ENCODE measurements around the gene TRIM43. TPM values are rescaled to one million over a fixed set of nuclear protein-coding genes. Genes with fewer than 3 reads are reported as not detected.
"Not testable (repeated sequence)": the region's sequence is repeated elsewhere in the genome, so short reads cannot be mapped to it uniquely, and the experiment has no call there.

Gene TRIM43
- total and polyA plus RNA-seq, 11 donors: not detected

DNA sequence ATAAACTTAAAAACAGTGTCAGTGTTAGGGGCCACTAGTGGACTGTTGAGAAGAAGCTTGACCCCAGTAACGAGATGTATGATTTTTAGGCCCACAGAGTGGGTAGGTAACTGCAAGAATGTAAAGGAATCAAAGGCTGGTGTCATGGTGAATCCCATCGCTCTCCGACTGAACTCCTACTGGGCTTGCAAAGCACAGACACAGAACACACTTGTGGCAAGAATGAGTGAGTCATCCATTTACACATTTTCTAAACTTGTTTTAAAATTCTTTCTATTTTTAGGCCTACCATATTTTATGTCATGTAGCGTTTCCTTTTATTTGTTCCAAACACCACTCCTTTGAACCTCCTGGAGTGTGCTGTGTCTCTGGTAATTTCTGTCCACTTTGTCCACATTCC, 51.1 kb downstream of the TRIM43 start:
- H3K36me3 ChIP-seq; DNase-seq; H3K4me3 ChIP-seq; H3K27me3 ChIP-seq; H3K27ac ChIP-seq; H3K4me1 ChIP-seq; H3K9me3 ChIP-seq; intact Hi-C loops (cut with DNase I): not testable (repeated sequence)
- WGBS, 4 donors: 83 to 93% (median 86%) methylated on average over 1 of the region's 4 CpGs; no CpG with 5 or more reads in 1 of the 4 donors
- peak in 1 of 4 donors; percentile 27 for ATAC-seq

DNA sequence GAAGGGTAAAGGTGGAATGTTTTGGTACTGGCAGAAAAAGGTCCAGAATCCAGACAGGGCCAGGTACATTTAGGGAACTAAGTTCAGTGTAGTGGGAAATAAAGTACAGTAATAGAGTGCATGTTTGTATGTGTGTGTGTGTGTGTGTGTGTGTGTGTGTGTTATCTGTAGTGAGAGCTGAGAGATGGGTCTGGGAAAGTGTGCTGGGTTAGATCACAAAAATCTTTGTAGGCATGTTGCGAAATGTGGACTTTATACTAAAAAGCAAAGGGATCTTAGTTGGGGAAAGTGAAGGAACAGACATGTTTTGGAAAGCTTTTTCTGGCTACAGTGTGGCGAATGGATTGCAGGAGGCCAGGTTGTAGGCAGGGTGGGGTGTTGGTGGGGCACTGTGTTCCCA, 53.5 kb downstream of the TRIM43 start:
- H3K27ac ChIP-seq; H3K4me1 ChIP-seq; H3K4me3 ChIP-seq; DNase-seq; intact Hi-C loops (cut with DNase I); H3K9me3 ChIP-seq; ATAC-seq; H3K27me3 ChIP-seq; H3K36me3 ChIP-seq: not testable (repeated sequence)
- WGBS, 4 donors: no CpG with 5 or more reads among the region's 2 CpGs

DNA sequence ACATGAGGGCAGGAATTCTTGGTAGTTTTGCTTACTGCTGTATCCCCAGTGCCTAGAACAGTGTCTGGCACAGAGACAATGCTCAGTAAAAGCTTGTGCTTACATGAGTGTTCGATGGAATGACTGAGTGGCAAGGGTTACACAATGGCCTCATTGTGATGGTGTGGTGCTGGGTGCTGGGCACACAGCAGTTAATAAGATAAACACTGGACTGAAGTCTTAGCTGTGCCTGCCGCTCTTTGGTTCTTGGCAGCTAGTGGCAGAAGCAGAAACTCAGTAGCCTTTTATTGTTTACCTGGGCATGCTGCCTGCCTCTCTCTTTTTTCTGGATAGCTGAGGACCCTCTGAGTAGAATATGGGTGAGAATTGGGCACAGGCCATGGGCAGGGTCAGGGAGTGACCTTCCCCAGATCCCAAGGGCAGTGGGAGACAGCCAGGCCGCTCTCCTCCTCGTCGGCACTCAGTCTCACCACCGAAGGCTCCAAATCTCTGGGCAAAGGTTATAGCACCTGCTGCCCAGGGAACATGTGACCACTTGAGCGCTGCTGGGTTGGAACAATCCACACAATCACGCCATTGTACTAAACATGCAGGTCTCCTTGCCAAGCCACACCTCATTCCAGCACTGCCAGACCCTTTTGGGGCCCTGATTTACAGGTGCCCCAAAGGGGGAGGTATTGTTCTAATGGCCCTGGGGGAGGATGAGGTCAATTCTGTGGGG, 54.6 kb downstream of the TRIM43 start:
- H3K27ac ChIP-seq; H3K36me3 ChIP-seq; DNase-seq; H3K4me3 ChIP-seq; H3K4me1 ChIP-seq; H3K27me3 ChIP-seq; intact Hi-C loops (cut with DNase I); H3K9me3 ChIP-seq: not testable (repeated sequence)
- WGBS, 4 donors: no CpG with 5 or more reads among the region's 8 CpGs
- ATAC-seq: peak; percentile 42 to 74 (median 51)

DNA sequence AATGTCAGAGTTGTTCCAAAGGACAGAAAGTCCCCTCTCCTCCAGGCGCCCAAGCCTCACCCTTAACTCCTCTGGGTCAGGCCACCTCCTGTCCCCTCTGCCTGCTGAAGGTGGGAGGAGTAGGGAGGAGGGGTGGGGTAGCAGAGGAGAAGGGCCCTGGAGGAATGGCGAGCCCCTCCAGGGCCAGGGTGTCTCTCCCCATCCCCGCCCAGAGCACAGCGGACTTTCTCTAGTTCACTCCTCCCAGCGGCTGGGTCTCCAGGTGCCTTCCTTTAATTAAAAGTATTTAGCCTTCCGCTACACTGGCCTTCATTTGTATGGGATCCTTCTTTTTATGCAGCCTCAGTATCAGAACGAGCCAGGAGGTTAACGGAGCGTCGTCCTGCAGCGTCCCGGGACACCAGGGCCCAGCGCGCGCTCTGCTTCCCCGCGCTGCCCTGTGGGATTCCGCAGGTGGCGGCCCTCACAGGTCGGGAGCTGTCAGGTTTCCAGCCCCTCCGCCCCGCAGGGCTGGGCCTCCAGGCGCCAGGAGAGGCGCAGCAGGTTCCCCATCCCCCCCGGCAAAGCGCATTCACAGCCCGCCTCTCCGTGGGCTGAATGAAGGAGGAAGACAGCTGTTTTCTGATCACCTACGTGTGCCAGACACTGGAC, 57.2 kb downstream of the TRIM43 start:
- 35 to 46% (median 42%) methylated on average over 14 of the region's 29 CpGs; no CpG with 5 or more reads in 1 of the 4 donors for WGBS, 4 donors
- H3K36me3 ChIP-seq; DNase-seq; H3K4me1 ChIP-seq; H3K9me3 ChIP-seq; H3K27ac ChIP-seq; H3K27me3 ChIP-seq; intact Hi-C loops (cut with DNase I); H3K4me3 ChIP-seq: not testable (repeated sequence)
- ATAC-seq: peak in 2 of 4 donors; percentile 20 to 41

Other genes starting within 250 kb of the TRIM43 start
- 10 to 100 TPM; 26.2 to 51.7 (median 34.6) TPM for gene FAHD2A, start 189.3 kb upstream of the TRIM43 start, total RNA-seq
- gene FAHD2A, start 189.3 kb upstream of the TRIM43 start, polyA plus RNA-seq: 10 to 100 TPM; 31.5 to 37.6 TPM
- not detected for gene TRIM43B, start 107.2 kb upstream of the TRIM43 start, total RNA-seq
- gene TRIM43B, start 107.2 kb upstream of the TRIM43 start, polyA plus RNA-seq: not detected